K562 (cell line): ENCODE data around the gene TRIM27. TPM values are rescaled to one million over a fixed set of nuclear protein-coding genes. Genes with fewer than 3 reads are reported as not detected.

Experiments used
- ATAC-seq: fragments of 200-7000 bp; cut with Tn5 transposase; 3 replicates; pipeline ENCODE4 v1.9.1; 2020; ENCODE audit warnings: moderate library complexity
- BruUV-seq: library from RNA; stranded (reverse); fragments of 400-500 nt; replicated peaks from 2 replicates; lab custom pipeline; 2021; lab: Mats Ljungman, UMichigan
- CTCF ChIA-PET: fragments of 300-600 bp; formaldehyde crosslinking; extraction: SDS; loops from one replicate; lab custom pipeline; 2021; ENCODE audit warnings: low intra/inter-chr PET ratio; lab: Yijun Ruan, JAX
- POLR2A ChIA-PET: fragments of 300-600, 350-650 bp; sonication (Branson Sonifier 250); formaldehyde crosslinking; extraction: SDS; loops from one replicate; lab custom pipeline; 2021; ENCODE audit warnings: antibody characterized with exemption, inconsistent platforms; lab: Yijun Ruan, JAX
- DNase-seq, 4 experiments: peaks; one replicate each; pipeline versions ENCODE4 v3.0.0 to v3.0.0-alpha.2; 2011 to 2018; ENCODE audit warnings: low spot score in 3 of 4, mixed read lengths in 3 of 4; ENCODE audit errors: extremely low read depth in 1 of 4
- FAIRE-seq: peaks from 2 replicates; lab custom pipeline; 2011; peaks lifted over from hg19 to GRCh38; lab: Jason Lieb, UNC
- H2AFZ ChIP-seq: 2 replicates; pipeline ENCODE4 v1.6.0; 2011; ENCODE audit warnings: low read depth, low read length, control low read depth, inconsistent platforms
- H3K27ac ChIP-seq: fragments of 200-600 bp; 3 replicates; pipeline ENCODE4 v1.8.0; 2011; ENCODE audit warnings: low read depth, mild to moderate bottlenecking, control low read depth, inconsistent platforms, low read length, moderate library complexity, mixed read lengths; ENCODE audit errors: extremely low read depth
- H3K27me3 ChIP-seq, 2 experiments: fragments of 300-600 bp in 1 of 2; 2 replicates in 1 of 2; 3 replicates in 1 of 2; pipeline versions ENCODE4 v1.6.0 to v1.8.0; 2011; ENCODE audit warnings: inconsistent platforms in 2 of 2, low read length in 2 of 2, mild to moderate bottlenecking in 1 of 2, mixed read lengths in 1 of 2, moderate library complexity in 1 of 2; ENCODE audit not compliant: control insufficient read depth in 2 of 2, insufficient read depth in 2 of 2
- H3K36me3 ChIP-seq: fragments of 300-600 bp; 3 replicates; pipeline ENCODE4 v1.8.0; 2011; ENCODE audit warnings: mild to moderate bottlenecking, low read length, inconsistent platforms; ENCODE audit not compliant: control insufficient read depth, insufficient read depth
- H3K4me1 ChIP-seq, 2 experiments: fragments of 200-600 bp in 1 of 2; replicated peaks in 1 of 2; 2 replicates in 1 of 2; 3 replicates in 1 of 2; pipeline versions ENCODE4 v1.5.1 to v1.8.0; 2011; ENCODE audit warnings: inconsistent platforms in 2 of 2, low read length in 2 of 2, mild to moderate bottlenecking in 1 of 2, mixed read lengths in 1 of 2, moderate library complexity in 1 of 2; ENCODE audit not compliant: control insufficient read depth in 2 of 2, insufficient read depth in 2 of 2
- H3K4me2 ChIP-seq: 2 replicates; pipeline ENCODE4 v1.6.1; 2011; ENCODE audit warnings: low read length, control low read depth, inconsistent platforms, mixed read lengths; ENCODE audit not compliant: insufficient read depth
- H3K4me3 ChIP-seq: fragments of 200-600 bp; sonication (generic), shearing (Covaris generic); 2 replicates; pipeline ENCODE4 v1.5.1; 2016; ENCODE audit warnings: control low read depth, inconsistent platforms
- H3K79me2 ChIP-seq: fragments of 200-600 bp; 3 replicates; pipeline ENCODE4 v1.8.0; 2011; ENCODE audit warnings: low read length, inconsistent platforms; ENCODE audit not compliant: control insufficient read depth, insufficient read depth
- H3K9ac ChIP-seq, 2 experiments: 2 replicates each; pipeline versions ENCODE4 v1.6.0 to v1.6.1; 2011; ENCODE audit warnings: low read depth in 2 of 2, low read length in 2 of 2, control low read depth in 1 of 2, inconsistent platforms in 1 of 2, mild to moderate bottlenecking in 1 of 2, mixed read lengths in 1 of 2; ENCODE audit not compliant: insufficient read depth in 1 of 2
- H3K9me1 ChIP-seq: one replicate; pipeline ENCODE4 v1.6.0; 2011; ENCODE audit warnings: inconsistent platforms, mild to moderate bottlenecking, low read length, moderate library complexity; ENCODE audit not compliant: control insufficient read depth, insufficient read depth
- H3K9me3 ChIP-seq: replicated peaks from 2 replicates; pipeline ENCODE4 v1.5.1; 2011; ENCODE audit warnings: low read depth, low read length, inconsistent platforms; ENCODE audit not compliant: control insufficient read depth, insufficient read depth
- H4K20me1 ChIP-seq: replicated peaks from 2 replicates; pipeline ENCODE4 v1.6.1; 2011; ENCODE audit warnings: low read length, inconsistent platforms, mixed read lengths; ENCODE audit not compliant: control insufficient read depth, insufficient read depth
- CEBPG ChIP-seq, 3 experiments: fragments of 200-800 bp in 1 of 3; sonication (Bioruptor generic) in 1 of 3; sonication (generic) in 1 of 3; formaldehyde crosslinking in 1 of 3; IDR thresholded peaks in 2 of 3; conservative IDR thresholded peaks in 1 of 3; 2 replicates each; pipeline versions ENCODE4 v1.6.1 to v1.8.0; 2016 to 2022; ENCODE audit warnings: missing compliant biosample characterization in 2 of 3, missing genetic modification characterization in 2 of 3, mild to moderate bottlenecking in 1 of 3, missing genetic modification reagents in 1 of 3
- CXXC5 ChIP-seq: fragments of 250-450 bp; sonication (Bioruptor Pico); IDR thresholded peaks from 2 replicates; pipeline ENCODE4 v1.8.0; 2022; ENCODE audit warnings: inconsistent platforms, mild to moderate bottlenecking, moderate library complexity
- DEAF1 ChIP-seq: fragments of 450-650 bp; formaldehyde crosslinking; IDR thresholded peaks from 2 replicates; pipeline ENCODE4 v1.4.0; 2020; ENCODE audit warnings: mild to moderate bottlenecking, moderate library complexity
- FOXK2 ChIP-seq, 2 experiments: fragments of 450-650 bp; IDR thresholded peaks in 1 of 2; conservative IDR thresholded peaks in 1 of 2; 2 replicates each; pipeline ENCODE4 v1.6.1; 2016; ENCODE audit warnings: low read depth in 2 of 2, mild to moderate bottlenecking in 1 of 2
- ID3 ChIP-seq, 2 experiments: fragments of 250-450 bp in 1 of 2; fragments of 450-650 bp in 1 of 2; sonication (Bioruptor Pico) in 1 of 2; IDR thresholded peaks; 2 replicates each; pipeline versions ENCODE4 v1.6.1 to v1.8.0; 2016 to 2021; ENCODE audit warnings: mild to moderate bottlenecking in 2 of 2, moderate library complexity in 2 of 2, missing compliant biosample characterization in 1 of 2, missing genetic modification characterization in 1 of 2
- LEF1 ChIP-seq: fragments of 450-650 bp; IDR thresholded peaks from 2 replicates; pipeline ENCODE4 v1.6.1; 2016; ENCODE audit warnings: mild to moderate bottlenecking
- MAZ ChIP-seq, 2 experiments: fragments of 450-650 bp in 1 of 2; sonication (generic) in 1 of 2; formaldehyde crosslinking; IDR thresholded peaks in 1 of 2; conservative IDR thresholded peaks in 1 of 2; 2 replicates each; pipeline versions ENCODE4 v1.4.0 to v1.5.0; 2020; ENCODE audit warnings: mild to moderate bottlenecking in 1 of 2, missing genetic modification reagents in 1 of 2
- SMARCA4 ChIP-seq: fragments of 450-650 bp; IDR thresholded peaks from 2 replicates; pipeline ENCODE4 v1.6.1; 2016
- STAT5A ChIP-seq: IDR thresholded peaks from 2 replicates; pipeline ENCODE4 v1.6.1; 2012; ENCODE audit warnings: low read length, inconsistent platforms, borderline replicate concordance
- ZBTB2 ChIP-seq: fragments of 450-650 bp; IDR thresholded peaks from 2 replicates; pipeline ENCODE4 v1.6.1; 2016; ENCODE audit warnings: antibody characterized with exemption
- ZBTB43 ChIP-seq: sonication (generic); formaldehyde crosslinking; IDR thresholded peaks from 2 replicates; pipeline ENCODE4 v1.8.0; 2023; ENCODE audit warnings: mild to moderate bottlenecking, missing genetic modification reagents
- WGBS: fragments of 100-300 bp; shearing (Covaris generic); methylation state at CpG from one replicate; pipeline ENCODE4 v1.1.6; 2016; ENCODE audit warnings: low coverage, mixed read lengths; ENCODE audit not compliant: insufficient coverage; ENCODE audit errors: missing lambda C conversion rate; 5-methylcytosine and 5-hydroxymethylcytosine counted together
- in situ Hi-C: fragments of 300-500 bp; cut with MboI; formaldehyde crosslinking; loops from 4 replicates; pipeline ENCODE4 v1.15.0; 2018; ENCODE audit warnings: inconsistent platforms, mixed read lengths
- intact Hi-C: fragments of 100-400 bp; cut with micrococcal nuclease; formaldehyde crosslinking; loops from 2 replicates; pipeline ENCODE4 v1.14.2; 2022
- polyA plus RNA-seq, 8 experiments: library from polyadenylated mRNA; depleted of rRNA in 4 of 8; stranded (reverse) in 5 of 8; unstranded in 3 of 8; fragments of >200 nt; fragmentation: Nextera tagmentation in 2 of 8; fragmentation: Illumina TruSeq in 1 of 8; extraction: Ambion mirVana in 2 of 8; extraction: Trizol in 1 of 8; gene quantifications; 2 replicates each; pipeline versions ENCODE4 v1.2.1 to v1.2.3, GENCODE V29; 2011 to 2014; ENCODE audit warnings: inconsistent platforms in 1 of 8, missing spikeins in 1 of 8
- total RNA-seq, 7 experiments: library from RNA; depleted of rRNA in 6 of 7; stranded (reverse); fragments of >200 nt in 6 of 7; fragmentation: Illumina TruSeq in 2 of 7; extraction: Trizol in 2 of 7; gene quantifications; 2 replicates each; pipeline versions ENCODE4 v1.2.1 to v1.2.3, GENCODE V29; 2011 to 2021; ENCODE audit warnings: low replicate concordance in 1 of 7

The TRIM27 gene
- total and polyA plus RNA-seq, 9 of the 15 experiments (the other 6 are each of a cell fraction or from before 2014, with no cell fraction given) = 37.7 to 235 (median 122) TPM

GRCh38 chr6:28940858-28941683, 17.3 kb upstream of the TRIM27 start:
- Histone ChIP-seq H3K4me3 (peak overlapping the region; percentile 64), H3K36me3 (no peaks in the 10 kb centered on the region), H3K9me3 (no peaks in the 10 kb centered on the region), H3K27ac (peak overlapping the region; percentile 91), H3K4me1 (peaks cover 3 to 20% of the 10 kb centered on the region in 2 experiments; a peak in 3 of 5 replicates), H3K27me3 (no peaks in the 10 kb centered on the region), H3K9ac (peak overlapping the region; percentile 92 to 94), H3K4me2 (peak overlapping the region; percentile 99), H3K9me1 (no peaks in the 10 kb centered on the region), H4K20me1 (no peaks in the 10 kb centered on the region), H3K79me2 (no peaks in the 10 kb centered on the region), H2AFZ (peak overlapping the region; percentile 97)
- in situ Hi-C loops = no loop called here
- BruUV-seq = no TSS peak
- intact Hi-C loops = loop anchor here (1.0 to 5.0 kb wide), 12 partner anchors 14 to 691 kb away; partner anchors contain the start of gene GABBR1
- CTCF ChIA-PET = interaction anchor here (0.7 to 4.1 kb wide), 6 partner anchors 11 to 103 kb away, joined by 3 to 20 read pairs (median 8); no protein-coding TSS in a partner anchor
- POLR2A ChIA-PET = interaction anchor here (0.5 to 9.9 kb wide), 13 partner anchors 11 to 1797 kb away, joined by 3 to 68 read pairs (median 4); partner anchors contain the start of gene TRIM27
- peak; percentile 82 for ATAC-seq
- FAIRE-seq = peak; percentile 58
- 0% methylated on average over 28 of the region's 28 CpGs for WGBS
- DNase-seq = peak; percentile 62 to 94 (median 68)
- TF ChIP-seq CXXC5 (CRISPR knock-in tag) = peak; percentile 66
- TF ChIP-seq CEBPG (CRISPR knock-in tag; IDR thresholded peaks at IDR 0.05) = no peak; the same call in 1 of the 2 replicates
- peak; percentile 46 to 87; a peak in 3 of 4 replicates for TF ChIP-seq CEBPG (tag; conservative IDR thresholded peaks at IDR 0.05 in 1 of 2, IDR thresholded peaks at IDR 0.05 in 1 of 2)
- peak; percentile 58; the same call in 1 of the 2 replicates for TF ChIP-seq ZBTB2
- peak; percentile 34; the same call in 1 of the 2 replicates for TF ChIP-seq STAT5A
- TF ChIP-seq MAZ (CRISPR knock-in tag; conservative IDR thresholded peaks at IDR 0.05 in 1 of 2, IDR thresholded peaks at IDR 0.05 in 1 of 2) = peak; percentile 11 to 22; a peak in 2 of 4 replicates
- 0 out of 2 replicates have a peak, but pooled peaks have one; percentile 3 for TF ChIP-seq DEAF1 (CRISPR knock-in tag)
- TF ChIP-seq FOXK2 (conservative IDR thresholded peaks at IDR 0.05 in 1 of 2, IDR thresholded peaks at IDR 0.05 in 1 of 2; ENCODE audit: low read depth in 2 of 2) = no peak; a peak in 4 of 4 replicates
- 0 out of 2 replicates have a peak, but pooled peaks have one; percentile 21 for TF ChIP-seq ZBTB43
- TF ChIP-seq ID3 (CRISPR knock-in tag; IDR thresholded peaks at IDR 0.05) = no peak
- TF ChIP-seq ID3 (tag; IDR thresholded peaks at IDR 0.05) = peak; percentile 71
- TF ChIP-seq SMARCA4 = peak; percentile 58
- peak; percentile 65 for TF ChIP-seq LEF1
